Skeletal muscle tissue (tissue), 4 donors: ENCODE data around the gene ERBB2. TPM values are rescaled to one million over a fixed set of nuclear protein-coding genes. Genes with fewer than 3 reads are reported as not detected.

Source experiments
- H3K27ac ChIP-seq: one replicate; pipeline ENCODE4 v1.7.0; 2013; ENCODE audit warnings: mild to moderate bottlenecking, low read depth, low read length, inconsistent platforms
- H3K27me3 ChIP-seq, 3 donors: one replicate each; pipeline ENCODE4 v1.7.0; 2013; ENCODE audit warnings: low read length in 3 of 3; ENCODE audit not compliant: control insufficient read depth in 3 of 3, insufficient read depth in 3 of 3
- H3K36me3 ChIP-seq, 3 donors: one replicate each; pipeline ENCODE4 v1.7.0; 2013; ENCODE audit warnings: low read length in 3 of 3; ENCODE audit not compliant: control insufficient read depth in 3 of 3, insufficient read depth in 3 of 3
- H3K4me1 ChIP-seq, 3 donors: one replicate each; pipeline ENCODE4 v1.7.0; 2013; ENCODE audit warnings: low read length in 3 of 3, mild to moderate bottlenecking in 3 of 3; ENCODE audit not compliant: control insufficient read depth in 3 of 3, insufficient read depth in 3 of 3
- H3K4me3 ChIP-seq, 3 donors: one replicate each; pipeline ENCODE4 v1.7.0; 2013; ENCODE audit warnings: low read length in 3 of 3
- H3K9ac ChIP-seq, 3 donors: one replicate each; pipeline ENCODE4 v1.7.0; 2013; ENCODE audit warnings: low read length in 3 of 3, mild to moderate bottlenecking in 3 of 3, moderate library complexity in 2 of 3, low read depth in 1 of 3
- H3K9me3 ChIP-seq, 3 donors: one replicate each; pipeline ENCODE4 v1.7.0; 2013; ENCODE audit warnings: low read length in 3 of 3; ENCODE audit not compliant: control insufficient read depth in 3 of 3
- total RNA-seq: library from RNA; depleted of rRNA; stranded (reverse); fragments of >200 nt; gene quantifications from one replicate; pipeline ENCODE4 v1.2.3, GENCODE V29; 2014
- donor health status: Osteomylitis.

ERBB2 gene
- total RNA-seq, 1 donor from 2014 or later: 69.9 TPM

GRCh38 chr17:39659279-39660010, 40.4 kb upstream of the ERBB2 start:
- Histone ChIP-seq H3K9me3 (no peaks in the 10 kb centered on the region), H3K27ac (peak overlapping the region; percentile 32), H3K27me3 (no peaks in the 10 kb centered on the region), H3K9ac (peak overlapping the region in 1 of 3 donors; percentile 77), H3K36me3 (peaks cover 0 to 8% (median 3%) of the 10 kb centered on the region in 3 donors), H3K4me3 (peak overlapping the region in 1 of 3 donors; percentile 35), H3K4me1 (peaks cover 49 to 74% (median 71%) of the 10 kb centered on the region in 3 donors)

GRCh38 chr17:39660011-39660360, 39.9 kb upstream of the ERBB2 start:
- Histone ChIP-seq H3K4me3 (peak overlapping the region in 2 of 3 donors; percentile 35), H3K9ac (peak overlapping the region; percentile 19 to 77 (median 44)), H3K9me3 (no peaks in the 10 kb centered on the region), H3K27me3 (no peaks in the 10 kb centered on the region), H3K27ac (peak overlapping the region; percentile 32), H3K36me3 (peaks cover 0 to 8% (median 3%) of the 10 kb centered on the region in 3 donors), H3K4me1 (peaks cover 52 to 76% (median 75%) of the 10 kb centered on the region in 3 donors)

- H3K4me3 ChIP-seq: peak overlapping the region; percentile 24 to 58 (median 35)
- H3K36me3 ChIP-seq: peaks cover 3 to 8% (median 4%) of the 10 kb centered on the region in 3 donors
- peak overlapping the region; percentile 40 to 77 (median 47) for H3K9ac ChIP-seq
- no peaks in the 10 kb centered on the region for H3K27me3 ChIP-seq
- peak overlapping the region; percentile 32 for H3K27ac ChIP-seq
- H3K9me3 ChIP-seq: no peaks in the 10 kb centered on the region
- H3K4me1 ChIP-seq: peaks cover 52 to 81% (median 76%) of the 10 kb centered on the region in 3 donors
Observed at GRCh38 chr17:39660397-39661385, 39.2 kb upstream of the ERBB2 start.

- H3K4me1 ChIP-seq: peaks cover 52 to 93% (median 82%) of the 10 kb centered on the region in 3 donors
- H3K27ac ChIP-seq: peak overlapping the region; percentile 72
- no peaks in the 10 kb centered on the region for H3K9me3 ChIP-seq
- peaks cover 6 to 12% (median 11%) of the 10 kb centered on the region in 3 donors for H3K36me3 ChIP-seq
- no peak overlapping the region for H3K4me3 ChIP-seq
- no peaks in the 10 kb centered on the region for H3K27me3 ChIP-seq
- peak overlapping the region in 2 of 3 donors; percentile 45 to 77 for H3K9ac ChIP-seq
Observed at GRCh38 chr17:39661744-39662541, 37.9 kb upstream of the ERBB2 start.

GRCh38 chr17:39662551-39663339, 37.1 kb upstream of the ERBB2 start:
- Histone ChIP-seq H3K9me3 (no peaks in the 10 kb centered on the region), H3K9ac (peak overlapping the region; percentile 32 to 77 (median 57)), H3K4me3 (peak overlapping the region in 1 of 3 donors; percentile 41), H3K36me3 (peaks cover 3 to 12% (median 11%) of the 10 kb centered on the region in 3 donors), H3K27me3 (no peaks in the 10 kb centered on the region), H3K4me1 (peaks cover 49 to 93% (median 82%) of the 10 kb centered on the region in 3 donors), H3K27ac (peak overlapping the region; percentile 72)

- Histone ChIP-seq H3K27me3 (no peaks in the 10 kb centered on the region), H3K4me1 (peaks cover 50 to 89% (median 76%) of the 10 kb centered on the region in 3 donors), H3K36me3 (peaks cover 2 to 12% (median 11%) of the 10 kb centered on the region in 3 donors), H3K27ac (peak overlapping the region; percentile 72), H3K9ac (peak overlapping the region in 2 of 3 donors; percentile 57 to 100), H3K4me3 (peak overlapping the region in 2 of 3 donors; percentile 41 to 91), H3K9me3 (no peaks in the 10 kb centered on the region)
Observed at GRCh38 chr17:39663340-39663687, 36.5 kb upstream of the ERBB2 start.

GRCh38 chr17:39663688-39664580, 35.9 kb upstream of the ERBB2 start:
- H3K27me3 ChIP-seq: no peaks in the 10 kb centered on the region
- H3K27ac ChIP-seq: peak overlapping the region; percentile 100
- H3K4me1 ChIP-seq: peaks cover 56 to 88% (median 75%) of the 10 kb centered on the region in 3 donors
- H3K36me3 ChIP-seq: peaks cover 2 to 12% (median 11%) of the 10 kb centered on the region in 3 donors
- H3K4me3 ChIP-seq: peak overlapping the region; percentile 89 to 98 (median 91)
- H3K9me3 ChIP-seq: no peaks in the 10 kb centered on the region
- peak overlapping the region; percentile 100 for H3K9ac ChIP-seq
